GM19324 (cell line): ENCODE data around the gene CDC6.
A peak's percentile ranks its signal among the peaks of the same experiment; 100 is the strongest.

Source experiments
- ATAC-seq: cut with Tn5 transposase; IDR thresholded peaks from one replicate; pipeline ENCODE4 v1.9.1; 2021; ENCODE audit warnings: mild to moderate bottlenecking, moderate library complexity; ENCODE audit not compliant: unreplicated experiment, low FRiP score

CDC6 gene, protein sequence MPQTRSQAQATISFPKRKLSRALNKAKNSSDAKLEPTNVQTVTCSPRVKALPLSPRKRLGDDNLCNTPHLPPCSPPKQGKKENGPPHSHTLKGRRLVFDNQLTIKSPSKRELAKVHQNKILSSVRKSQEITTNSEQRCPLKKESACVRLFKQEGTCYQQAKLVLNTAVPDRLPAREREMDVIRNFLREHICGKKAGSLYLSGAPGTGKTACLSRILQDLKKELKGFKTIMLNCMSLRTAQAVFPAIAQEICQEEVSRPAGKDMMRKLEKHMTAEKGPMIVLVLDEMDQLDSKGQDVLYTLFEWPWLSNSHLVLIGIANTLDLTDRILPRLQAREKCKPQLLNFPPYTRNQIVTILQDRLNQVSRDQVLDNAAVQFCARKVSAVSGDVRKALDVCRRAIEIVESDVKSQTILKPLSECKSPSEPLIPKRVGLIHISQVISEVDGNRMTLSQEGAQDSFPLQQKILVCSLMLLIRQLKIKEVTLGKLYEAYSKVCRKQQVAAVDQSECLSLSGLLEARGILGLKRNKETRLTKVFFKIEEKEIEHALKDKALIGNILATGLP

DNA sequence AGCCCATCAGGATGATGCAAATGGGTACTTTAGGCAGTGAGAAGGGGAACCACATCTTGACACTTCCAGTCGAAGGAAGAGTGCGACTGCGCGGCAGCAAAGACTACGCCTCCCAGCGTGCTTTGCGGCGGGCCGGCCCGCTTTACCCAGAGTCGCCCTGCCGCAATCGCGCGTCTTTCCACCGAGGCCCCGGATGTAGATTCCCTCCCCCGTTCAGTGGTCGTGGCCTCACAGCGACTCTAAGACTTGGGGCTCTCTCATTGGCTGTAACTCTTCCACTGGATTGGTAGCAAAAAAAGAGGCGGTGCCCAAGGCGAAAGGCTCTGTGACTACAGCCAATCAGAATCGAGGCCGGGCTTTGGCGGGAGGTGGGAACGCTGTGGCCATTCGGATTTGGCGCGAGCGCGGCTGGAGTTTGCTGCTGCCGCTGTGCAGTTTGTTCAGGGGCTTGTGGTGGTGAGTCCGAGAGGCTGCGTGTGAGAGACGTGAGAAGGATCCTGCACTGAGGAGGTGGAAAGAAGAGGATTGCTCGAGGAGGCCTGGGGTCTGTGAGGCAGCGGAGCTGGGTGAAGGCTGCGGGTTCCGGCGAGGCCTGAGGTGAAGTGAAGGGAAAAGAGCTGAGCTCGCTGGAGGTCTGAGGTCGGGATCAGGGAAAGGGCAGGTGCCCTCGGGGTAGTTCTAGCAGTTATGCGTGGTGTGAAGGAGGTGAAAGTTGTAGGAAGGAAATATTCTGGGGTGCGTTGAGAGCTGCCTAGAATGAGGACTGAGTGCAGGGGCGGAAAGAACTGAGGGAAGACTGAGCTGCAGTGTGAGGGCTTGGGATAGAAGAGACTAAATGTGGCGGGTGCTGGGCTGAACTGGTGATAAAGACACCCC lies at the start of gene CDC6:
Gene CDC6 (plus strand): TSS at position 386 of the 876 bp plus-strand sequence. CDS start 1,542 bp downstream, outside the sequence.
- ATAC-seq, result peak; percentile 93

- no peak for ATAC-seq
Measured at GRCh38 chr17:40241252-40241834, 46.3 kb upstream of the CDC6 start.

DNA sequence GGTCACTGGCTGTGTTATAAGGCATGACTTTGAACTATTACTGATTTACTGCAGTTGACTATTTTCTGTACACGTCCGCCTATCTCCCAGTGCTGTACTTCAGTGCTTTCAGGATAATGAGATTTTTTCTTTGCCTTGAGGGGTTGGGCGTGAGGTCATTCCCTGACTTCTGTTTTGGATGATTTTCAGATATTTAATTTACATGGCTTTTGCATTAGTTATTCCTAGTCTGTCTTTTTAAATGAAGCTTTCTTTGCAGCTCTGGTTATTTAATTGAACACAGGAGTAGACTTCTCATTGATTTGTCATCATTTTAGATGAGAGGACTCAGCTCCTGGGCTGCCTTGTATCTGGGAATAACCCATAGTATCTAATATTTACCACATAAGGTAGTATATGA lies 44.9 kb upstream of the CDC6 start:
- ATAC-seq, result no peak

GRCh38 chr17:40243761-40244160 lies 43.9 kb upstream of the CDC6 start:
- no peak for ATAC-seq

DNA sequence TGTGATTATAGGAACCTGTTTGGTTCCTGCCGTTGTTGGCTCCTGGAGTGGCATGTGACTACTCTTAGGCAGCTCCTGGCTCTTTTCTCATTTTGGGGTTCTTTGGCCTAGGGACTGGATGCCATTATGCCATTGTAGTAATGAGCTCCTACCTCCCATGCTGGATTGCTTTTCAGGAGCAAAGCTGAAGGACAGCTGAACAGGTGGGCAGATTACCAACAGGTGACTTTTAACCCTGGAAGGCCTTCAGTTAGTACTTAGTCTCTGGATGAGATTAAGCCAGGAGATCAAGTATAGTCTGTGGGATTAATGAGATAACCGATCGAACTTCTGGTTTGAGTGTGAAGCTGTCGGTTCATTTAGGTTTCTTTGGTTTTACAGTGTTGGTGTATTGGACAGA lies 43.4 kb upstream of the CDC6 start:
- ATAC-seq, result no peak

GRCh38 chr17:40247926-40248495 lies 39.7 kb upstream of the CDC6 start:
- ATAC-seq, result no peak

DNA sequence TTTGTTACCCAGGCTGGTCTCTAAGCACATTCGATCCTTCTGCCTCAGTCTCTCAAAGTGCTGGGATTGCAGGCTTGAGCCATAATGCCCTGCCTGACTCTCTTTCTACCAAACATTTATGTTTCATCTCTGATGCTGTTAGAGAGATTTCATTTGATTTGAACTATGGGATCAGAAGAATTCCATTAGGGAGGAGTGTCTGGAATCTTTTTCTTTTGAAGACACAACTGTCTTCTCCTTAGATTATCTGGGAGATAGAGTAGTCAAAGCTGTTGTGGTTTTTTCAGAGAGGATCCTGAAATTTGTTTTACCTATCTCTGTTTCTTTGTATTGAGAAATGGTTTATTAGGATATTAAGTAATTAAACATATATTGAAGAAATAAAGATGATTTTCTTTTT lies 39.2 kb upstream of the CDC6 start:
- ATAC-seq, result no peak

GRCh38 chr17:40251576-40251975 lies 36.1 kb upstream of the CDC6 start:
- ATAC-seq, result no peak

- no peak for ATAC-seq
Measured at GRCh38 chr17:40253565-40253964, 34.1 kb upstream of the CDC6 start.

DNA sequence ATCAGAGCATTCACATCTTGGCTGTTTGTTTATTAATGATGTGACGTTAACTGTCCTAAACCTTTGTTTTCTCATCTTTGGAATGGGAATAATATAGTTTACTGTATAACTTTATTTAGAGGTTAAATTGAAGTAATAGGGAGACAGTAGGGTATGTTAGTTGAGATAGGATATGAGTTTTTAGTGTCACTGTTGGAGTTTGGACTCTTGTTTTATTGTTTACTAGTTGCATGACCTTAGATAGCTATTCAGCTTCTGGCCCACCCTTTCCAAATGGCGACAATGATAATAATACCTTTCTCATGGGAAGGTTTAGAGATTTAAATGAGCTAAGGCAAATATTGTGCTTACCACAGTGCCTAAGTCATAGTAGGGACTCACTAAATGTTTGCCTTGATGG lies 28.2 kb upstream of the CDC6 start:
- no peak for ATAC-seq

DNA sequence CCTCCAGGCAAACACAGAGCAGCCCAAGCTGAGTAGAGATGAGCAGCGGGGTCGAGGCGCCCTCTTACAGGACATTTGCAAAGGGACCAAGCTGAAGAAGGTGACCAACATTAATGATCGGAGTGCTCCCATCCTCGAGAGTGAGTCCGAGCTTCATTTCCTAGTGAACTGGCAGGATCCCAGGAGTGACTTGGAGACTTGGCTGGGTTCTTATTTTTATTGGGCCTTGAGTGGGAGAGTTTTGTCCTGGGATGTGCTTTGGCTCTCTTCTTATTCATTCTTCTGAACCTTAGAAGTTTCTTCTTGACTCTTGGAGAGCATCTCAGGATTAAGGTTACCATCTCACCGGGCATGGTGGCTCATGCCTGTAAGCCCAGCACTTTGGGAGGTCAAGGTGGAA lies 27.2 kb upstream of the CDC6 start:
- no peak for ATAC-seq

- ATAC-seq, result no peak
Measured at GRCh38 chr17:40264458-40265185, 23.1 kb upstream of the CDC6 start.

- ATAC-seq, result no peak
Measured at GRCh38 chr17:40265337-40265736, 22.3 kb upstream of the CDC6 start.

DNA sequence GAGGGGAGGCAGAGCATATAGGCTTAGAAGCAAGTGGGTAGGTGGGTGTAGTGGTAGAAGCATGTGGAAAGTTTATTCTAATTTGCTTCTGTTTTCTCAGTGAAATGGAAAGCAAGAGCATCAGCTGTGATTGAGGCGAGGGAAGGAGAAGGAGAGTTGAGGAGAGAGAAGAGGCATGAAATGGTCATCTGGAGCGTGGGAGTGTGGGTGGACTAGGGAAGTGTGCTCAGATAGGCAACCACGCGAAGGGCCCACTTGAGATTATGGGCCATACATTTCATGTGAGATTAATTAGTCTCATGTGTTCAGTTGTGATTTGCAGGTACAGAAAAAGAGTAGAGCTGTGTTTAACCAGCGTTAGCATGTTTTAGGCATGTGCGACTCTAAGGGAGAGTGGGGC lies 20.8 kb upstream of the CDC6 start:
- no peak for ATAC-seq

- ATAC-seq, result no peak
Measured at GRCh38 chr17:40268141-40268712, 19.5 kb upstream of the CDC6 start.

DNA sequence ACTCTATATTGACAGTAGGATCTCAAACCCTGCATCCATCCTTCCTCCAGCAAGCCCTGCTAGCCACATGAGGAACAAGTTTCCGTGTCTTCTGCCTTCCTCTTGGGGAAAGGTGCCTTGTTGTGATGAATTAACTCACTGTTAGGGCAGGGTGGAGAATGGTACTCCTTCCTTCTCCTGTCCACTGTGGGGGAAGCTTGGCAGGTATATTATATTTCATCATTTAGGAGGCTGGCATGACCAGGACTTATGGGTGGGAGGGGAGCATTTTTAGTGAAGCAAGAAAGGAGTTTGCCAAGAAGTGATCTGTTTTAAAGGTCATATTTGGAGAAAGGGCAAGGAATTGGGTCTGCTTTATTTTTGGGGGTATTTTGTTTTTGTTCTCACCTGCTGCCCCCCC lies 9.3 kb upstream of the CDC6 start:
- no peak for ATAC-seq

DNA sequence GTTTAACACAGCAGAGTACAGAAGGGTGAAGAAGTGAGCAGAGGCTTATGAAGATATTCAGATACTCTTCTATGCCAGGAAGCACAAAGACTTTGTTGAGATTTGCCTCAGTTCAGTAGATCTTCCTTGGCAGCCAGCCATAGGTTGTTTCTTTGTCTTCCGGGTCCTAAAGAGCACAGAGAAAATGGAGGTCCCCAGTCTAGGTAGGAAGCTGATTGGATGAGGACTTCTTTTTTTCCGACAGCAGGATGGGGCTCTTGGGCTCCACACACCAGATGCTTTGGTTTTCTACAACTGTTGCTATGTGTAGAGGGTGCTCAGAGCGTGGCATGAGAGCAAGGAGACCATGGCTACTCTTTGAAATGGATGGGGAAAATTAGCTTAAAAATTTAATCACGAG lies 8.3 kb upstream of the CDC6 start:
- no peak for ATAC-seq

GRCh38 chr17:40281663-40282062 lies 6.0 kb upstream of the CDC6 start:
- ATAC-seq, result no peak

DNA sequence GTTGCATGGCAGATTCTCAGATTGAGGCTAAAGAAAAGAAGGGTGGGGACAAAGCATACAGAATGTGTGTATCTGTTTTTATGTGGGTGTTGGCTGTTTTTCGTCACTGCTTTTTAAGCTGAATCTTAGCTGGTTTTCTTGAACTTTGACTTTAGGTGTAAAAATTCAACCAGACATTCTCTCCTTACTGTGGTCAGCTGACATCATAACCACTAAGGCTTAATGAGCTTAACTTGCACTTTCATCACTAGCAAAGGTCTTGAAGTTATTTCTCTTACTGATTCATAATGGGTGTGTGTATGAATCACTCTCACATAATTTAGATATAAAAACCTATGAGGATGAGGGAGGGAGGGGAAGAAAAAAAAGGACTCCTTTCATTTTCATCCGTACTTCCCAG lies 4.0 kb upstream of the CDC6 start:
- no peak for ATAC-seq
